Endothelial cell (in vitro differentiated cells): ENCODE data around the gene TSPAN33. TPM values are rescaled to one million over a fixed set of nuclear protein-coding genes. Genes with fewer than 3 reads are reported as not detected.

Experiments used
- DNase-seq: peaks from one replicate; pipeline ENCODE4 v3.0.0; 2021; ENCODE audit warnings: low spot score
- H3K27ac Mint-ChIP-seq: one replicate; pipeline ENCODE4 v1.8.0; 2021; ENCODE audit warnings: mixed read lengths, inconsistent platforms; ENCODE audit not compliant: unreplicated experiment
- H3K27me3 Mint-ChIP-seq: one replicate; pipeline ENCODE4 v1.8.0; 2021; ENCODE audit warnings: mild to moderate bottlenecking, moderate library complexity, mixed read lengths, inconsistent platforms; ENCODE audit not compliant: unreplicated experiment
- H3K36me3 Mint-ChIP-seq: one replicate; pipeline ENCODE4 v1.8.0; 2021; ENCODE audit warnings: mild to moderate bottlenecking, low read depth, mixed read lengths, inconsistent platforms; ENCODE audit not compliant: unreplicated experiment
- H3K4me1 Mint-ChIP-seq: one replicate; pipeline ENCODE4 v1.8.0; 2021; ENCODE audit warnings: mild to moderate bottlenecking, mixed read lengths, inconsistent platforms; ENCODE audit not compliant: unreplicated experiment
- H3K4me3 Mint-ChIP-seq: one replicate; pipeline ENCODE4 v1.8.0; 2021; ENCODE audit warnings: mild to moderate bottlenecking, mixed read lengths, inconsistent platforms; ENCODE audit not compliant: unreplicated experiment
- H3K9me3 Mint-ChIP-seq: one replicate; pipeline ENCODE4 v1.8.0; 2021; ENCODE audit warnings: mixed read lengths, inconsistent platforms; ENCODE audit not compliant: unreplicated experiment
- CTCF ChIP-seq: fragments of 200-600 bp; sonication (generic); IDR thresholded peaks from one replicate; pipeline ENCODE4 v1.5.0; 2021; ENCODE audit warnings: antibody characterized with exemption; ENCODE audit not compliant: unreplicated experiment
- total RNA-seq: library from RNA; stranded (reverse); fragmentation: NEBNext Ultra II Directional; extraction: Animal tissue kit (Norgen Biotek cat#: 25700); gene quantifications from one replicate; pipeline ENCODE4 v1.2.1, GENCODE V29; 2021; ENCODE audit not compliant: unreplicated experiment

TSPAN33 gene
- total RNA-seq, 1 donor from 2014 or later = 1.8 TPM

- Mint-ChIP-seq H3K36me3 (no peaks in the 10 kb centered on the region), H3K9me3 (no peaks in the 10 kb centered on the region), H3K27ac (no peak overlapping the region), H3K27me3 (peaks cover 3% of the 10 kb centered on the region), H3K4me1 (no peaks in the 10 kb centered on the region), H3K4me3 (no peak overlapping the region)
- DNase-seq = no peak
- no peak for TF ChIP-seq CTCF
These were observed 15.0 kb downstream of the TSPAN33 start for GRCh38 chr7:129159539-129159938.

- H3K27me3 Mint-ChIP-seq = peaks cover 3% of the 10 kb centered on the region
- H3K4me3 Mint-ChIP-seq = no peak overlapping the region
- no peak for DNase-seq
- no peak for TF ChIP-seq CTCF
- H3K4me1 Mint-ChIP-seq = no peaks in the 10 kb centered on the region
- no peak overlapping the region for H3K27ac Mint-ChIP-seq
- no peaks in the 10 kb centered on the region for H3K9me3 Mint-ChIP-seq
- H3K36me3 Mint-ChIP-seq = no peaks in the 10 kb centered on the region
These were observed 15.8 kb downstream of the TSPAN33 start for GRCh38 chr7:129160161-129160905.

- no peaks in the 10 kb centered on the region for H3K4me1 Mint-ChIP-seq
- no peak for DNase-seq
- peaks cover 3% of the 10 kb centered on the region for H3K27me3 Mint-ChIP-seq
- H3K9me3 Mint-ChIP-seq = no peaks in the 10 kb centered on the region
- H3K4me3 Mint-ChIP-seq = no peak overlapping the region
- no peak for TF ChIP-seq CTCF
- H3K27ac Mint-ChIP-seq = no peak overlapping the region
- H3K36me3 Mint-ChIP-seq = no peaks in the 10 kb centered on the region
These were observed 17.2 kb downstream of the TSPAN33 start for GRCh38 chr7:129161524-129162225.

- no peak for DNase-seq
These were observed 18.2 kb downstream of the TSPAN33 start for GRCh38 chr7:129162732-129163131.

More at GRCh38 chr7:129162732-129163131, 18.2 kb downstream of the TSPAN33 start:
- Mint-ChIP-seq H3K36me3 (no peaks in the 10 kb centered on the region), H3K4me3 (no peak overlapping the region), H3K4me1 (no peaks in the 10 kb centered on the region), H3K27me3 (peaks cover 3% of the 10 kb centered on the region), H3K27ac (no peak overlapping the region), H3K9me3 (no peaks in the 10 kb centered on the region)
- TF ChIP-seq CTCF = no peak
